Hematopoietic multipotent progenitor cell treated with erythropoietin and hydrocortisone succinate and interleukin-3 and kit ligand, for 4 days (in vitro differentiated cells): Measurements from ENCODE around the gene C1orf74.

Source experiments
- DNase-seq: peaks from one replicate; pipeline ENCODE4 v3.0.0-alpha.2; 2015

The C1orf74 gene

DNA sequence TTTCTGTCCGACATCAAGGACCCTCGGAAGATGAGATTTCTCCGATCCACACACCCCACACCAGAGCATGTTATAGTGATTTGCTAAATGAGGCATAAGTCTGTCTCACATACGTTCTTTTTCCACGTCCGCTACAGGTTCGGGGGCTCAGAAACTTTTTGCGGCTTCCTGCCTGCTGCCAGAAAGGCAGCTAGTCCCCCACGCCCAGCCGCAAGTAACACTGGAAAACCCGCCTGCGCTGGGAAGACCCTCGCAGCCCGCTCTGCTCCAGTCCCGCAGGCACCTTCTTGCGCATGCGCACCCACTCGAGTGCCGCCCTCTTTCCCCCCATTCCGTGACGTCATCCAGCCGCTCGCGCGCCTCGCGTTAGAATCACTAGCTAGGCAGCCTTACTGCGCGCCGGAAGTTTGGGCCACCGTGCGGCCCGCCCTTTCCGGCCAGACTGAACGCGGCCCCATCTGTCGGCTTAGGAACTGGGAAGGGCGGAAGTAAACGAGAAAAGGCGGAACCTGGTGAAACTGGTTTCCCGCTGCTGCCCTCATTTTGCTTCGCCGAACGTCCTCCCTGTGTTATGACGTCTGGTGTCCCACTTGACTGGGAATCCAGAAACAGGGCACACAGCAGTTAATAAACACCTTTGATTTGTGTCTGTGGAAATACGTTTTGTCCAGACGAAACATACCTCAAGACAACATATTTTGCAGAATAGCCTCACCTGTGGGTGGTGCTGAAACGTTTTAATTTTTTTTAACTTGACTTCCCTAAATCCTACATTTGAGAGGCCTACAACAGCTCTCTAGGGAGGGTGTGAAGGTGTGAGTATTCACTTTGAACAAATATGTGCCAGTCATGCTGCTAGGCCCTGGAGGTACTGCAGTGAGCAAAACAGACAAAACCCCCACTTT, at the start of gene C1orf74:
Gene C1orf74, minus strand, starts transcription at position 295 of the 905 bp plus-strand sequence. CDS start 925 bp downstream, outside the sequence.
- DNase-seq = peak; percentile 99

DNA sequence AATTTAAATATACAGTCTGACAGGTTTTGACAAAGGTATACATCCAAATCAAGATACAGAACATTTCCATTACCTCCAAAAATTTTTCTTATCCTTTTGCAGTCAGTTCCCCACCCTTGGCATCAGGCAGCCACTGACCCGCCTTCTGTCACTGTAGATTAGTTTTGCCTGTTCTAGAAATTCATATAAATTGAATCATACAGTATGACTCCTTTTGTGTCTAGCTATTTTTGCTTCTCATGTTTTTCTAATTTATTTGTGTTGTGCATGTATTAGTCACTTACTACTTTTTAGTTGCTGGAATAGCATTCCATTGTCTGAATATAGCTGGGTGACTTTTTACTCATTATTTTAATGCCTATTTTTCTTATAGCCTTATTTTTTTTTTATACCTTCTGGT, 47.3 kb upstream of the C1orf74 start:
- DNase-seq = no peak

DNA sequence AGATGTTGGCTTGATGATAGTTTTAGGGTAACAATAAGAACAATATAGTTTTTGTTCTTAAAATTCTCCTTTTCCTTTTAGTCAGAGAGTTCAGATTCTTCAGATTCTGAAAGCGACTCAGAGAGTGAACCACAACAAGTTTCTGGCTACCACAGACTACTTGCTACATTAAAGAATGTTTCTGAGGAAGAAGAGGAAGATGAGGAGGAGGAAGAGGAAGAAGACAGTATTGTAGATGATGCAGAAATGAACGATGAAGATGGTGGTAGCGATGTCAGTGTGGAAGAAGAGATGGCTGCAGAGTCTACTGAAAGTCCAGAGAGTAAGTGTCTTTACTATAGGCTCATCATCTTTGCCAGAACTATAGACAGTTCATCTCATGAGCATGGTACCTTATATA, 46.4 kb upstream of the C1orf74 start:
- DNase-seq = no peak

DNA sequence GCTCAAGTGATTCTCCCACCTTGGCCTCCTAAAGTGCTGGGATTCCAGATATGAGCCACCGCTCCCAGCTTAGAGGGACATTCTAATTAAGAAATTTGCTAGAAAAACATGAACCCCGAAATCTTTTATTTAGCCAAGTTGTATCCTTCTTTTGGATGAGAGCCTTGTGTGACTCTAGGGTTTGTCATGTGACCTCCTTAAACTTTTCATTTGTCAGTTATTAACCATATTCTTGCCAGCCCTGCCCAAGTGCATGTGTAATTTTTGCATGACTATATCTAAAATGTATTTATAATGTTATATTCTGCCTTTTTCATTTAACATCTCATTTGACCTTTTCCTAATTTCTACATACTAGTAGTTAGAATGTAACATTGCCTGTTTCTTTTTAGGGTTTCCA, 45.4 kb upstream of the C1orf74 start:
- no peak for DNase-seq

- peak; percentile 98 for DNase-seq
Observed at GRCh38 chr1:209827384-209828262, 43.3 kb upstream of the C1orf74 start, which contains the start of gene UTP25. Gene UTP25, plus strand, starts transcription at chr1:209827972. Its CDS starts 92 bp downstream, at chr1:209828064.

GRCh38 chr1:209825591-209826434, 41.5 kb upstream of the C1orf74 start:
- no peak for DNase-seq

DNA sequence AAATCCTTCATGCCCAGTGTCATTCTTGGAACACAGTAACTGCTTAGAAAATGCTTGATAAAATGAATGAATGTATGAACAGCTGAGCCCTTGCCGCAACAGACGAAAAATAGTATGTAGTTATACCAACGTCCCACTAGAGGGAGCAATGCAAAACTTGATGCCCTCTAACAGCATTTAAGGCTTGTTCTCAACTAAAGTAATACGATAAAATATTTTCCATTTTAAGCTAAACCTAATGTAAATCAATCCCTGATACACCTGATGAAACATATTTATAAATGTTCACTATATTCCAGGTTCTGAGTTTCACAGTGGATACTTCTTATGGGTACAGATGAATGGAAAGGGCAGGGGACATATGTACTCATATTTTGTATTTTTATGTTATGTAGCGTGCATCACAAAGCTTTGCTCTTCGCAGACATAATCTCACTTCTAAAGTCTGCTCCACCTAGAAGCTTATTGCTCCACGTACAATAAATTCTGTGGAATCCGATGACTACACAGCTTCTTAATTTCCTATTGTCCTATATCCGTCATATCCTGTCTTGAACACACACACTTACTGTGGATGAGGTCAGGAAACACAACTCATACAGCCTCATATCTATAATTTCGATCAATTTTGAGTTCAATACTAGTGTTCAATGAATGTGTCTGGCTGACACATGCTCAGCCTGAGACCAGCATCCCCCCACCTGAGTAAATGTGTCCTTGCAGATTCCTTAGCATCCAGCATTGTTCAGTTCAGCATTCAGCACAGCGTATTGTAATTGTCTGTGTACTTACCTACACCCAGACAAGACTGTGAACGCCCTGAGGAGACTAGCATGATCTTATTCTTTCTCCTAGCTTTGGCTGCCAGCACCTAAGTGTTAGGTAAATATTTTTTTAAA, 39.0 kb upstream of the C1orf74 start:
- peak; percentile 83 for DNase-seq

GRCh38 chr1:209822706-209823105, 38.3 kb upstream of the C1orf74 start:
- DNase-seq = no peak

DNA sequence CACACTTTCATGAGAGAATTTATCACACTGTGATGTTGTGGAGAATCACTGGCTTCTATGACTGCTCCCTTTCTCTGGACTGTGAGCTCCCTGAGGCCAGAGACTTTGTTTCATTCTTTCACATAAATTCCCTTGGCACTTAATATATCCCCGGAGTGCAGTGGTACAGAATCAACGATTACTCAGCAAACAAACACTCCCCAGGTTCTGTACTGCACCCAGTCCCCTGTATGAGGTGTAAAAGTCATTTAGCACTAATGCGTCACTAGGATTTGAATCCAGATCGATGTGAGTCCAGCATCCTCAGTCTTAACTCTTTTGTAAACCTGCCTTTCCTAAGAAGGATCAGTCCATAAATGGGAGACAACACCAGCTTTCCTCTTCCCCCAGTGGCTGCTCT, 36.6 kb upstream of the C1orf74 start:
- DNase-seq = no peak

DNA sequence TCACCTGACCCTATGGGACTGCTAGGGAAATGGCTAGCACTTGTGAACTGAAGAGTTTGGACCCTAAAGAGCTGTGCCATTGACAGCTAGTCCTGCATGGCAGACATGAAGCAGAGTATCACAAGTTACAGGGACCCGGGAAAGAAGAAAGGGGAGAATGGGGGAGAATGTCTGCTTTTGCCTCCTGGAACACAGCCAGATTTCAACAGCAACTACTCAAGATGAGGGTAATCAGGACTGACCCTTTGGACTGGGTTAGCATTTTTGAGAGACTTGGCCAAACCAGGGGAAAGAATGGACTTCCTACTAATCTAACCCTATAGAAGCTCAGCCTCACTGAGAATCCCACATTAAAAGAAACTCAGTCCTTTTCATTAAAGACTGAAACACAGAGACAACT, 34.7 kb upstream of the C1orf74 start:
- DNase-seq = no peak

DNA sequence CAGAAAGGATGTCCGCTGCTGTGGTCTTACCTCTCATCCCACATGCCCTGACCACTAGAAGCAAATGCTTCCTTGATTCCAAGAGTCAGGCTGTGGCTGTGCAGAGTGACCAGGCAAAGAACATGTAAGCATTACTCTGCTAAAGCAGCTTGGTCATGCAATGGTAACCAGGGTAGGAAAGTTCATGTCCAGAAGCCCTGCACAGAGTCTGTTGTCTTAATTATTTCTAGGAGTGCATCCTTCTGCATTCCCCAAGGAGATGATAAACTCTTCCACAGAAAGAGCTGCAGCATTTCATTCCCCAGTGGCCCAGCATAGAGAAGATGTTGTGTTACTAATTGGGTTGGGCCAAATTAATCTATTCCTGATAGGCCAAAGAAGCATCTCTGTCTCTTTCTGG, 33.3 kb upstream of the C1orf74 start:
- no peak for DNase-seq

GRCh38 chr1:209816923-209817322, 32.6 kb upstream of the C1orf74 start:
- no peak for DNase-seq

- no peak for DNase-seq
Observed at GRCh38 chr1:209815931-209816341, 31.6 kb upstream of the C1orf74 start.

GRCh38 chr1:209815490-209815889, 31.1 kb upstream of the C1orf74 start:
- no peak for DNase-seq

GRCh38 chr1:209813902-209814301, 29.5 kb upstream of the C1orf74 start:
- DNase-seq = no peak

DNA sequence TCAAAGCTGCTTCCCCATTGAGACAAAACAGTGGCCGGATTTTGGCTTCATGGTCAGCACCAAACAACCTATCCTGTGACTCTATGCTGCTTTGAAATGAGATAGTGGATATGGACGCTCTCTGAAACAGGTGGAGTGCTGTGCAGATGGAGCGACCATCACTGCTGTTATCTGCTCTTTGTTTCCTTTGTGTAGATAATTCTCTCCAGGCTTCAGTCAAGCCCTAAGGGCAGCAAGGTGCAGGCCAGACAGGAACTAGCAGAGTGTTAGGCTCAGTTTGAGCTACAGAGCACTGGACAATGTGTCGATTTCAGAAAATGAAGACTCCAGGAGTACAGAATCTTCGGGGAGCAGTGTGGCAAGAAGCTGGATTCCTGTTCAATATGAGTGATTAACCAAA, 26.4 kb upstream of the C1orf74 start:
- DNase-seq = no peak

GRCh38 chr1:209809611-209810010, 25.3 kb upstream of the C1orf74 start:
- DNase-seq = no peak

- peak; percentile 77 for DNase-seq
Observed at GRCh38 chr1:209808059-209808581, 23.8 kb upstream of the C1orf74 start.

DNA sequence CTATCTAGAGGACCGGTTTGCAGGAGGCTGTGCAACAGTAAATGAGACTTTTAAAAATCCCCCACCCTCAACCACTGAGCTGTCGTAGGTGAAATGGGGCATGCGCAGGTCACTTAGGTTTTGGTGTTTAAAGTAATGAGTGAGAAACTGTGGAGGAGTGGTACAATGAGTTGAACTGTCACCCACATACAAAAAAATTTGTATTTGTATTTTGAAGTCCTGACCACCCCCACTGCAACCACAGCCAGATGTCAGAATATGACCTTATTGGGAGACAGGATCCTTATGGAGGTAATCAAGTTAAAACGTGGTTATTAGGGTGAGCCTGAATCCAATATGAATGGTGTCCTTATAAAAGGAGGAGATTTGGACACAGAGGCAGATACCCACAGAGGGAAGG, 23.1 kb upstream of the C1orf74 start:
- no peak for DNase-seq

GRCh38 chr1:209805875-209806760, 21.8 kb upstream of the C1orf74 start, which contains the start of gene IRF6:
Gene IRF6, minus strand, starts transcription at chr1:209806142. Its CDS starts 4,729 bp downstream, at chr1:209801413.
- peak; percentile 92 for DNase-seq
